CMK (cell line): Measurements from ENCODE around the gene SGMS1.

ENCODE experiments used
- DNase-seq: peaks from one replicate; pipeline ENCODE4 v3.0.0-alpha.2; 2010; ENCODE audit warnings: low read depth

SGMS1 gene

GRCh38 chr10:50610368-50610767 lies 13.4 kb downstream of the SGMS1 start:
- DNase-seq, result no peak

DNA sequence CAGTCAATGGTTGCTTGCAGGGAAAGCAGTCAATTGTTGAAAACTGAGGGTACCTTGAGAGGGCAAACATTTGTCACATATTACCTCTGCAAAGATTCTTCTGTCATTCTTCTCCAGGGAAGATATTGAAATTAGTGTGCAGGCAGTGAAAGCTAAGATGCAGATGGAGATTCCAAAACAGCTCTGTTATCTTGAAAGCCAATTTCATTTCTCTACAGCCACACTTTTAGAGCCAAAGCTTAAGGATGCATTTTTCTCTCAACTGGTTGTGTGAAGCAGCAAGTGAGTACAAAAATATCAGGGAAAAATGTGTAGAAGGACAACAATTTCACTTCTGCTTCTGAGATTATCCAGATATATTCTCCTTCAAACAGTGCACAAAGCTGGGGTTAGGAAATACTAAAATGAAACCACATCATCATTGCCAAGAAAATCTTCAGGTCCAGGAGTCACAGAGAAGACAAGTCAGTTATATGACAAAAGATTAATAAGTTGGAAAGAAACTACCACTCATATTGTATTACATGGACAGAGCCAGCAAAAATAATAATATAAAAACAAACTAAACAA lies 16.3 kb downstream of the SGMS1 start:
- no peak for DNase-seq

DNA sequence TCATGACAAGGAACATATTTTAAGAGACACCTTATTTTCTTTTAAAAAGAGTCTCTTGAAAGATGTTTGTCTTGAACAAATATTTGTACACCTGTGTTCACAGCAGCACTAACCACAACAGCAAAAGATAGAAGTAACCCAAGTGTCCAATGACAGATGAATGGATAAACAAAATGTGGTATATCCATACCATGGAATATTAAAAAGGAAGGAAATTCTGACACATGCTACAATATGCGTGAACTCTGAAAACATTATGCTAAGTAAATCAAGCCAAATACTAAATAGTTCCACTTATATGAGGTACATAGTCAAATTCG lies 17.8 kb downstream of the SGMS1 start:
- DNase-seq, result no peak

DNA sequence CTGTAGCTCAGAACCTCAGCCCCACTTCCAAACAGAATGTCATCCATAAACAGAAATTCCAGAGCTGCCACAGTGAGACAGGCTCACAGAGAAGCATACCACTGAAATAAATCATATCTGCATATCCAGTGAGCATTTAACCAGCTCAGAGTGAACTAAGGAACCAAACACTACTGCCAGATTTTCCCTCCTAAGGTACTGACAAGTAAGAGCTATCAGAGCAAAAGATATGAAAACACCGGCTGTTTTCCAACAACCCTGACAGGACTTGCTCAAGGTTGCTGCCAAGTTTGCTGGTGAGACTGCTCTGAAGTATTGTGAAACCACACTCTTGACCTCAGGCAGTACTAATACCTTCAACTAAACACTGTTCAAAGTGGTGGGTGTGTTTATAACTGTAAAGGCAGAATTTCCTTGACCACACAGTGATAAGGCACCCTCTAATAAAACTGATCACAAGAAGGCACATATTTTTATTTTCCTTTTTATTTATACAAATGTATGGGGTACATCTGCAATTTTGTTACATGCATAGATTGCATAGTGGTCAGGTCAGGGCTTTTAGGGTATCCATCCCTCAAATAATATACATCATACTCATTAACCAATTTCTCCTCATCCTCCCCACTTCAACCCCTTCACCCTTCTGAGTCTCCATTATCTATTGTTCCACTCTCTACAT lies 18.3 kb downstream of the SGMS1 start:
- no peak for DNase-seq

DNA sequence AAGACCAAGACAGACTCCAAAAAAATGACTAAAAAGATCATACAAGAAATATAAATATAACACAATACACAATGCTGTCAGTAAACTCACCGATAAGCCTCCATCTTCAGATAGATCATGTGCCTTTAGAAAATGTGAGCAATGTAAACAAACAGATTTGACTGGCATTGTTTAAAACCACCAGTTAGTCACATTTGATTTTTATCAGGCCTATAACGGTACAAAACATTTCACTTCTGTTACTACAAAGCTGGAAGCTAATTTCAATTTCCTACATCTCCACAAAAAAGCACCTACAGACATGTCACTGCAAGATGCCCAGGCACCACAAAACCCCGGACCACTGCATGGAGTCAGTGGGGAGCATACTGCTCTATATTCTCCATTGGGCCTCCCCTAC lies 18.9 kb downstream of the SGMS1 start:
- no peak for DNase-seq

DNA sequence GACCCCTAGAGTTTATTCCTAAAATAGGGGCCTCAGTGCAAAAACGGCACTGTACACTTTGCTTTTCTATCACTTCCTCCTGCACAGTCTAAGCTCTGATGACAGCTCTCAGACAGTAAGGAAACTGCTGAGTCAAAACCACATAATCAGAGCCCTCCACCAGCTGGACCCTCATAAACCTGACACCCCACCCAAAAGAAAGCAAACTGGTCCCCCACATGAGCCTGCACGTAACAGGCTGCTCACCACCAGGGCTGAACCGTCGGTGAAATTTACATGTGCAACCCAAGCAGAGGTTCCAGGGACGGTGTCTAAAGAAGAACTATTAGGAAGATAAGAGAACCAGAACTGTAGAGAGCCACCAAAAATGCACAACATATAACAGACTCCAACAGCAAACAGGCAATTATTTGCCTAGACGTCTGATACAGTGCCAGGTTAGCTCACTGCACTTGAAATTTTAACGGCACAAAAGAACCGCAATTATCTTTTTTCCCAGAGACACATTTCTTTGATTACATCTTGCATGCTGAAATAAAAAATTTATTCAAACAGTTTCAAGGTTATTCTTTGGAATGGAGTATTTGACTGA lies 19.6 kb downstream of the SGMS1 start:
- DNase-seq, result no peak

- DNase-seq, result no peak
These were observed 20.5 kb downstream of the SGMS1 start for GRCh38 chr10:50603151-50603850.

GRCh38 chr10:50601974-50602373 lies 21.8 kb downstream of the SGMS1 start:
- no peak for DNase-seq

DNA sequence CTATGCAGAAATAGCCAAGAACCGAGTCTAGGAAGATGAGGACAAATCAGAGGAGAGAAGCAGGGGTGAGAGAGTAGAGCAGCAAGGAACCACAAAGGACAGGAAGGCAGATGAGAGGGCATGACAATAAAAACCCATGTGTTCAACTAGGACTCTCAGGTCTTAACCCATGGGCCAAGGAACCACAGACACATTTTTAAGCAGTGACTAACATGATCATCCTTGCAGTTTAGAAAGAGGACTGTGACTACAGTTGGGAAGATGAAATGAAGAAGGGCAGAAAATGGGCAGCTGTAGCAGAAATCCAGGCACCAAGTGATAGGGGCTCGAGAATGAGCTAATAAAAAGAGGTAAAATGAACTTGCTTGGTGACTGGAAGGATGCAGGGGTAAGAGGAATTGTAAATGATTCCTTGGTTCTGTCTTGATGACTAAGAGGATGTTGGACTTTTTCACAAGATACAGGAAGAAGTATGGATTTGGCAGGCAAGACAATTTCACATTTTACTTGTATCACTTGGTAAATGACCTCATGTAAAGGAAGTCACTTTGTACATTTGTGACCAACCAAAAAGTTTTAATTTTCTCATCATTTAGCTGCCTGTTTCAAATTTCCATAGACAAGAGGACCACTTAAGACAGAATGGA lies 22.8 kb downstream of the SGMS1 start:
- no peak for DNase-seq

GRCh38 chr10:50600286-50600685 lies 23.5 kb downstream of the SGMS1 start:
- no peak for DNase-seq

- DNase-seq, result no peak
These were observed 26.9 kb downstream of the SGMS1 start for GRCh38 chr10:50596897-50597296.

DNA sequence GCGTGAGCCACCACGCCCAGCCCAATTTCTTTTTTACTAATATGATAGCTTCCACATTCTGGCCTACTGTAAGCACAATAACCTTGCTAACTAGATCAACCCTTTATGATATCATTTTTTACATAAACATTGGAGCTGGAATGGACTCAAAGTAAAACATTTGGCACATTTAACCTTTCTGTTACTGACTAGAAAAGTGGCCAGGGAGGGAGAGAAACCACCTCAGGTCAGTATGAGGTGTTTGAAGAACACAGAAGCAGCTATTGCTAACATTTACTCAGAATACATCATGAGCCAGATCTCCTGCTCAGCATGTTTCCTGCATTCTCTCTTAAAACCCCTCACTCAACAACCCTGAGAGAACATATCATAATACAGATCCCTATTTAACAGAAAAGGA lies 27.3 kb downstream of the SGMS1 start:
- no peak for DNase-seq

DNA sequence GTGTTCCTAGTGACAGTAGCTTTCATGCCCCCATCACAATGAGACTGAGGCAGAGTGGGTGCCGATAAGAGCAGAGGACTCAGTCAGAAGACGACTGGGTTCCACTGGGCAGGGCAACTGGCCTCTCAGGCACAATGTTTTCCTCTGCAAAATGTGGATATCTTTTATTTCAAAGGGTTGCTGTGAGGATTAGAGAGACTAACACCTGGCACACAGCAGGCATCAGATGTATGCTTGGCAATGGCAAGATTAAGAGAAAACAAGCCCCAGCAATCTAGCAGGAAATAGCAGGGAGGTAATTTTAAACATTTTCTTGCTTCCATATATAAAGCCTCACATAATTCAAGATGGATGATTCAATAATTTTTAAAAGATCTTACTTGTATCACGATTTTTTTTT lies 28.0 kb downstream of the SGMS1 start:
- no peak for DNase-seq

DNA sequence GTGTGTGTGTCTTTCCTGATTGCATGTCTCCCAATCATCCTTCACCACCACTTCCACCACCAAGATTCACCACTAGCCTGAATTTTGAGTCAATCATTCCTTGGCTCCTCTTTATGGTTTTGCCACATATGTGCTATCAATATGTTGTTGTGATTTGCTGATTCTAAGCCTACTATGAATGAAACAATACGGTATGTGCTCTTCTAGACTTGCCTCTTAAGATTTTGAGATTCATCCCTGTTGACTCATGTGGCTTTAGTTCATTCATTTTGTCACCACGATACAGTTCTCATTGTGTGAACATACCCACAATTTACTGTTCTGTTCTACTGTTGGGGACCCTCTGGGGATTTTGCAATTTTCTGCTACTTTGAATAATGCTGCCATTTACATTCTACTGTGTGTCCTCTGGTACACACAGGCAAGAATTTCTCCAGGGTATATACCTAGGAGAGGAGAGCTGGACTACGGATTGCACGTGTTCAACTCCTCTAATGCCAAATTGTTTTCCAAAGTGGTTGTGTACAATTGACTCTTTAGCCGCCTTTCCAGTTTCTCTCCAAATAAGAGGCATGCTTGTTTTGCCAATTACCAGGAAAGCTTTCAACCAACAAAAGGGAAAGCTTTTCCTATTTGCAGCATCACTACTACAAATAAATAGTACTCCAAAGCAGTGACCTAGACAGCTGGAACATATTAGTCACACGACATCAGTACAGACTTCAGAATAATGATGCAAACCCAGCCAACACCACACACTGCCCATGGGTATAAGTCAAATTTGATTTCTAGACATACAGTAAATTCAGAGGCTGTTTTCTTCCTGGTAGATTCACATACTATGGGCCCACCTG lies 30.0 kb downstream of the SGMS1 start:
- no peak for DNase-seq

DNA sequence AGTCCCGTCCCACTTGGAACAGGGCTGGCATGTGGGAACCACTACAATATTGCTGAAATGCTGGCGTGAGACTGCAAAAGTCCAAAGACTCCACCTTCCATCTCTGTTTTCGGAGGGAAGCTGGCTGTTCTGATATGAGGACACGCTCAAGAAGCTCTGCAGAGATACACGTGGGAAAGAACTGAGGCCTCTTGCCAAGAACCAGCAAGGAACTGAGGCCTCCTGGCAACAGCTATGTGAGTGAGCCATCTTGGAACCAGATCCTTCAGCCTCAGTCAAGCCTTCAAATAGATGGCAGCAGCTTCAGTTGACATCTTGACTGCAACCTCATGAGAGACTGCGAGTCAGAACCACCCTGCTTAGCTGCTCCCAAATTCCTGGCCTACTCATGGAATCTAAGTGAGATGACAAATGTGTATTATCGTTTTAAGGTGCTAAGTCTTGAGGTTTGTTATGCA lies 30.8 kb downstream of the SGMS1 start:
- no peak for DNase-seq

- no peak for DNase-seq
These were observed 32.8 kb downstream of the SGMS1 start for GRCh38 chr10:50590935-50591334.

DNA sequence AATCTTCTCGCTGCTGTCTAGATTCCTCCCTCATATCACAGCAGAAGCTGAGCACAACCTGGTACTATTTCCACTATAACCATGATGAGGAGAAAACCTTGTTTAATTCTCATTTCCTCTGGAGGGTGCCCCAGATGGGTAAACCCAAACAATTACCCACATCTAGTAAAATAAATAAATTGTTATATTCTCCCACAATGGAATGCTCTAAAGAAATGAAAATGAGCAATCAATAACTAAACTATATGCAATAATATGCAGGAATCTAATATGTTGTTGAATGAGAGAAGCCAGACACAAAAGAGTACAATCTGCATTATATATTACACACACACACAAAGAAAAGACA lies 37.0 kb downstream of the SGMS1 start:
- DNase-seq, result no peak

DNA sequence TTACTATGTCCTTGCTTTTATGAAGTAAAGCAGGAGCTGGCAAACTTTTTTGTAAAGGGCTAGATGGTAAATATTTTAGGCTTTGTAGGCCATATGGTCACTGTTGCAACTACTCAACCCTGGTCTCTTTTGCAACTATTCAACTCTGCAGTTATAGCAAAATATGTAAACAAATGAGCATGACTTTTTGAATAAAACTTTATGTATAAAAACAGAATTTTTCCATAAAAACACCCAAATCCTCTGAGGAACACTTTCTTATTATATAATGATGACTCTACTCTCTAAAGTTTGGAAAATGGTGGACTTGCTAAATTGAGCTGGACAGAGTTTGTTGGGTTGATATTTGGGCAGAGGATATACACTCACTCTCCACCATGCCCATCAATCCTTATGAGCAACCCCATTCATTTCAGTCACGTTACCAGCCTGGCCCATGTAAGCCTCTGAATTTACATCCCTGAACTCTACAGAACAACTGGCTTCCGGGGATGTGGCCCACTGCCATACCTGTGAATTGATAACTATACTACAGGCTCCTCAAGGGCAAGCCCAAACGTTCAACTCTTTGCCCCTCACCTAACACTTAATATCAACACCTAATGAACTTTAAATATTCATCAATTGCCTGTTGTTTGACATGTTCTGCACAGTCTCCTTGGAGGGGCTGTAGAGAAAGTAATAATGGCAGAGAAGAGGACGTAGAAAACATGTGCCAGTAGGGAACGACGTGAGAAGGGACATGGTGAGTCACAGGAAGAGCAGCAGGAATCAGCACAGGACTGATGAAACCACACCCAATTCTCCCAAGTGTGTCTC lies 37.6 kb downstream of the SGMS1 start:
- DNase-seq, result no peak

- no peak for DNase-seq
These were observed 40.7 kb downstream of the SGMS1 start for GRCh38 chr10:50582766-50583762.

- DNase-seq, result no peak
These were observed 41.7 kb downstream of the SGMS1 start for GRCh38 chr10:50582046-50582445.
